ENCODE results near the gene SERPINH1.

Gene SERPINH1

GRCh38 chr11:75562048-75562835 is at the start of gene SERPINH1:
Gene SERPINH1 (plus strand): TSS chr11:75562253. CDS start chr11:75566350, 4,097 bp downstream.
- no peak for TF ChIP-seq CTCF (IDR thresholded peaks at IDR 0.05)

- no peak for TF ChIP-seq CTCF (IDR thresholded peaks at IDR 0.05)
These were observed 48.8 kb upstream of the SERPINH1 start for GRCh38 chr11:75513250-75513649.

GRCh38 chr11:75514596-75514995 is 47.5 kb upstream of the SERPINH1 start:
- TF ChIP-seq CTCF (IDR thresholded peaks at IDR 0.05): no peak

GRCh38 chr11:75516140-75516539 is 45.9 kb upstream of the SERPINH1 start:
- TF ChIP-seq CTCF (IDR thresholded peaks at IDR 0.05): no peak

- no peak for TF ChIP-seq CTCF (IDR thresholded peaks at IDR 0.05)
These were observed 45.2 kb upstream of the SERPINH1 start for GRCh38 chr11:75516886-75517285.

- TF ChIP-seq CTCF (IDR thresholded peaks at IDR 0.05): no peak
These were observed 43.9 kb upstream of the SERPINH1 start for GRCh38 chr11:75518204-75518549.

GRCh38 chr11:75518771-75519653 is 43.0 kb upstream of the SERPINH1 start:
- TF ChIP-seq CTCF (IDR thresholded peaks at IDR 0.05): no peak

All from LNCAP (cell line).